ENCODE measurements around the gene SAP30L. TPM values are rescaled to one million over a fixed set of nuclear protein-coding genes. Genes with fewer than 3 reads are reported as not detected.
A peak's percentile ranks its signal among the peaks of the same experiment; 100 is the strongest.

The SAP30L gene
- total and polyA plus RNA-seq, 4 donors: 18.2 to 35.4 (median 30.0) TPM

DNA sequence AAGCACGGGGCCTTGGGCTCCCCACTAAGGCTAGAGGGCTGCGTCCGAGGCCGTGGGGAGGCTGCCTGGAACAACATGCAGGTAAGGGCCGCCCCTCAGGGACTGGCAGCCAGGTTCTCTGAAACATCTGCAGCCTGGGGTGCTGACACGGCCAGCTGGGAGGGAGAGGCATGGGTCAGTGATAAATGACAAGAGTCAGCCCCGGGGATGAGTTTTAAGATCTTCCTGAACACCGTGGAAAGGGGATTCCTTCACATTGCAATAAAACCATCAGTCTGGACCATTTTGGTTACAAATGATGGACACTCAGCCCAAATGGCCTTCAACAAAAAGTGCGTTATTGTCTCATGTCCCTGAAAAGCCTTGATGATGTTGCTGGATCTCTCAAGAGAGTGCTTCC is 32.9 kb upstream of the SAP30L start:
- H3K36me3 ChIP-seq (ENCODE audit: control insufficient read depth in 4 of 4, insufficient read depth in 4 of 4, low read length in 4 of 4): peaks cover 0 to 28% (median 0%) of the 10 kb centered on the region in 4 donors
- no peak overlapping the region for H3K4me3 ChIP-seq
- no peak overlapping the region for H3K27ac ChIP-seq (ENCODE audit: low read depth in 1 of 2, low read length in 1 of 2)
- H3K9me3 ChIP-seq (ENCODE audit: control insufficient read depth in 4 of 4, insufficient read depth in 3 of 4, low read length in 3 of 4): no peaks in the 10 kb centered on the region
- H3K9ac ChIP-seq (ENCODE audit: insufficient read depth in 1 of 2, low read length in 2 of 2): no peak overlapping the region
- TF ChIP-seq, protein P1, sequence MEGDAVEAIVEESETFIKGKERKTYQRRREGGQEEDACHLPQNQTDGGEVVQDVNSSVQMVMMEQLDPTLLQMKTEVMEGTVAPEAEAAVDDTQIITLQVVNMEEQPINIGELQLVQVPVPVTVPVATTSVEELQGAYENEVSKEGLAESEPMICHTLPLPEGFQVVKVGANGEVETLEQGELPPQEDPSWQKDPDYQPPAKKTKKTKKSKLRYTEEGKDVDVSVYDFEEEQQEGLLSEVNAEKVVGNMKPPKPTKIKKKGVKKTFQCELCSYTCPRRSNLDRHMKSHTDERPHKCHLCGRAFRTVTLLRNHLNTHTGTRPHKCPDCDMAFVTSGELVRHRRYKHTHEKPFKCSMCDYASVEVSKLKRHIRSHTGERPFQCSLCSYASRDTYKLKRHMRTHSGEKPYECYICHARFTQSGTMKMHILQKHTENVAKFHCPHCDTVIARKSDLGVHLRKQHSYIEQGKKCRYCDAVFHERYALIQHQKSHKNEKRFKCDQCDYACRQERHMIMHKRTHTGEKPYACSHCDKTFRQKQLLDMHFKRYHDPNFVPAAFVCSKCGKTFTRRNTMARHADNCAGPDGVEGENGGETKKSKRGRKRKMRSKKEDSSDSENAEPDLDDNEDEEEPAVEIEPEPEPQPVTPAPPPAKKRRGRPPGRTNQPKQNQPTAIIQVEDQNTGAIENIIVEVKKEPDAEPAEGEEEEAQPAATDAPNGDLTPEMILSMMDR (IDR thresholded peaks at IDR 0.05; ENCODE audit: control extremely low read depth, extremely low read depth): no peak
- H3K27me3 ChIP-seq (ENCODE audit: control insufficient read depth in 3 of 3, insufficient read depth in 3 of 3, low read length in 2 of 3): no peaks in the 10 kb centered on the region
- ATAC-seq (ENCODE audit: insufficient read depth, low FRiP score): no peak
- WGBS, 2 donors: 91 to 96% methylated on average over 9 of the region's 9 CpGs
- DNase-seq: no peak
- H3K4me1 ChIP-seq (ENCODE audit: control insufficient read depth in 5 of 5, insufficient read depth in 5 of 5, low read length in 5 of 5): peaks cover 0 to 2% (median 0%) of the 10 kb centered on the region in 5 donors

GRCh38 chr5:154415114-154415513 is 30.7 kb upstream of the SAP30L start:
- Histone ChIP-seq H3K27me3 (ENCODE audit: control insufficient read depth in 3 of 3, insufficient read depth in 3 of 3, low read length in 2 of 3) (no peaks in the 10 kb centered on the region), H3K36me3 (ENCODE audit: control insufficient read depth in 4 of 4, insufficient read depth in 4 of 4, low read length in 4 of 4) (peaks cover 0 to 40% (median 0%) of the 10 kb centered on the region in 4 donors), H3K9ac (ENCODE audit: insufficient read depth in 1 of 2, low read length in 2 of 2) (no peak overlapping the region), H3K27ac (ENCODE audit: low read depth in 1 of 2, low read length in 1 of 2) (no peak overlapping the region), H3K9me3 (ENCODE audit: control insufficient read depth in 4 of 4, insufficient read depth in 3 of 4, low read length in 3 of 4) (no peaks in the 10 kb centered on the region), H3K4me1 (ENCODE audit: control insufficient read depth in 5 of 5, insufficient read depth in 5 of 5, low read length in 5 of 5) (peaks cover 0 to 5% (median 0%) of the 10 kb centered on the region in 5 donors), H3K4me3 (no peak overlapping the region)
- no peak for DNase-seq
- TF ChIP-seq, protein P1 (IDR thresholded peaks at IDR 0.05; ENCODE audit: control extremely low read depth, extremely low read depth): no peak
- WGBS, 2 donors: 83 to 84% methylated on average over 6 of the region's 6 CpGs
- ATAC-seq (ENCODE audit: insufficient read depth, low FRiP score): no peak

GRCh38 chr5:154418344-154418820 is 27.4 kb upstream of the SAP30L start:
- Histone ChIP-seq H3K36me3 (ENCODE audit: control insufficient read depth in 4 of 4, insufficient read depth in 4 of 4, low read length in 4 of 4) (peaks cover 0 to 32% (median 0%) of the 10 kb centered on the region in 4 donors), H3K4me1 (ENCODE audit: control insufficient read depth in 5 of 5, insufficient read depth in 5 of 5, low read length in 5 of 5) (peaks cover 0 to 5% (median 0%) of the 10 kb centered on the region in 5 donors), H3K4me3 (peak overlapping the region; percentile 8), H3K27me3 (ENCODE audit: control insufficient read depth in 3 of 3, insufficient read depth in 3 of 3, low read length in 2 of 3) (no peaks in the 10 kb centered on the region), H3K9ac (ENCODE audit: insufficient read depth in 1 of 2, low read length in 2 of 2) (no peak overlapping the region), H3K9me3 (ENCODE audit: control insufficient read depth in 4 of 4, insufficient read depth in 3 of 4, low read length in 3 of 4) (no peaks in the 10 kb centered on the region), H3K27ac (ENCODE audit: low read depth in 1 of 2, low read length in 1 of 2) (no peak overlapping the region)
- TF ChIP-seq, protein P1 (IDR thresholded peaks at IDR 0.05; ENCODE audit: control extremely low read depth, extremely low read depth): no peak
- no peak for ATAC-seq (ENCODE audit: insufficient read depth, low FRiP score)
- WGBS, 2 donors: 88 to 94% methylated on average over 5 of the region's 5 CpGs
- no peak for DNase-seq

- Histone ChIP-seq H3K9ac (ENCODE audit: insufficient read depth in 1 of 2, low read length in 2 of 2) (no peak overlapping the region), H3K36me3 (ENCODE audit: control insufficient read depth in 4 of 4, insufficient read depth in 4 of 4, low read length in 4 of 4) (peaks cover 0 to 31% (median 0%) of the 10 kb centered on the region in 4 donors)
- TF ChIP-seq, protein P1 (IDR thresholded peaks at IDR 0.05; ENCODE audit: control extremely low read depth, extremely low read depth): no peak
Measured at GRCh38 chr5:154419236-154419635, 26.6 kb upstream of the SAP30L start.

More at GRCh38 chr5:154419236-154419635, 26.6 kb upstream of the SAP30L start:
- WGBS, 2 donors: 92 to 95% methylated on average over 7 of the region's 7 CpGs
- H3K27me3 ChIP-seq (ENCODE audit: control insufficient read depth in 3 of 3, insufficient read depth in 3 of 3, low read length in 2 of 3): no peaks in the 10 kb centered on the region
- H3K27ac ChIP-seq (ENCODE audit: low read depth in 1 of 2, low read length in 1 of 2): no peak overlapping the region
- H3K4me3 ChIP-seq: no peak overlapping the region
- H3K4me1 ChIP-seq (ENCODE audit: control insufficient read depth in 5 of 5, insufficient read depth in 5 of 5, low read length in 5 of 5): peaks cover 0 to 5% (median 0%) of the 10 kb centered on the region in 5 donors
- DNase-seq (no peak), ATAC-seq (ENCODE audit: insufficient read depth, low FRiP score) (no peak)
- no peaks in the 10 kb centered on the region for H3K9me3 ChIP-seq (ENCODE audit: control insufficient read depth in 4 of 4, insufficient read depth in 3 of 4, low read length in 3 of 4)
